Trophoblast cell (in vitro differentiated cells and primary cell): ENCODE measurements around the gene KIT.

Source experiments
- DNase-seq, 2 donors: peaks; one replicate each; pipeline ENCODE4 v3.0.0-alpha.2; 2016
- H2AFZ ChIP-seq: 2 replicates; pipeline ENCODE4 v1.6.1; 2013; ENCODE audit warnings: low read length, moderate library complexity, mild to moderate bottlenecking; ENCODE audit not compliant: insufficient read depth, poor library complexity
- H2AK5ac ChIP-seq: 2 replicates; pipeline ENCODE4 v1.6.1; 2013; ENCODE audit warnings: mild to moderate bottlenecking, low read length
- H2BK120ac ChIP-seq: 2 replicates; pipeline ENCODE4 v1.6.1; 2013; ENCODE audit warnings: low read length, mild to moderate bottlenecking, moderate library complexity; ENCODE audit not compliant: insufficient read depth, poor library complexity
- H2BK12ac ChIP-seq: 2 replicates; pipeline ENCODE4 v1.6.1; 2013; ENCODE audit warnings: mild to moderate bottlenecking, low read length, moderate library complexity
- H2BK5ac ChIP-seq: 2 replicates; pipeline ENCODE4 v1.6.1; 2013; ENCODE audit warnings: low read length, low read depth, moderate library complexity, mild to moderate bottlenecking; ENCODE audit not compliant: poor library complexity
- H3K14ac ChIP-seq: 2 replicates; pipeline ENCODE4 v1.6.1; 2013; ENCODE audit warnings: mild to moderate bottlenecking, low read length
- H3K18ac ChIP-seq: 2 replicates; pipeline ENCODE4 v1.6.1; 2013; ENCODE audit warnings: mild to moderate bottlenecking, low read length
- H3K23ac ChIP-seq: 2 replicates; pipeline ENCODE4 v1.6.1; 2013; ENCODE audit warnings: low read length
- H3K27ac ChIP-seq: 2 replicates; pipeline ENCODE4 v1.5.1; 2013; ENCODE audit warnings: low read depth, mild to moderate bottlenecking, inconsistent platforms, low read length, moderate library complexity
- H3K27me3 ChIP-seq: 2 replicates; pipeline ENCODE4 v1.6.1; 2013; ENCODE audit warnings: inconsistent platforms, mild to moderate bottlenecking, low read length, moderate library complexity; ENCODE audit not compliant: insufficient read depth
- H3K36me3 ChIP-seq, 2 experiments: 1 replicate in 1 of 2; 2 replicates in 1 of 2; pipeline ENCODE4 v1.6.1; 2013; ENCODE audit warnings: low read length in 2 of 2, mild to moderate bottlenecking in 2 of 2, moderate library complexity in 1 of 2; ENCODE audit not compliant: insufficient read depth in 2 of 2, control insufficient read depth in 1 of 2
- H3K4ac ChIP-seq: 2 replicates; pipeline ENCODE4 v1.6.1; 2013; ENCODE audit warnings: low read depth, mild to moderate bottlenecking, low read length, moderate library complexity
- H3K4me1 ChIP-seq, 2 experiments: 1 replicate in 1 of 2; 2 replicates in 1 of 2; pipeline ENCODE4 v1.6.1; 2013; ENCODE audit warnings: low read length in 2 of 2, mild to moderate bottlenecking in 2 of 2, moderate library complexity in 1 of 2; ENCODE audit not compliant: insufficient read depth in 2 of 2, control insufficient read depth in 1 of 2
- H3K4me2 ChIP-seq: 2 replicates; pipeline ENCODE4 v1.6.1; 2013; ENCODE audit warnings: inconsistent platforms, mild to moderate bottlenecking, low read length, moderate library complexity
- H3K4me3 ChIP-seq: 2 replicates; pipeline ENCODE4 v1.5.1; 2013; ENCODE audit warnings: mild to moderate bottlenecking, low read depth, low read length, inconsistent platforms
- H3K79me1 ChIP-seq: one replicate; pipeline ENCODE4 v1.6.1; 2013; ENCODE audit warnings: low read length
- H3K79me2 ChIP-seq: 2 replicates; pipeline ENCODE4 v1.6.1; 2013; ENCODE audit warnings: low read length, mild to moderate bottlenecking; ENCODE audit not compliant: control insufficient read depth, insufficient read depth, poor library complexity
- H3K9ac ChIP-seq: 2 replicates; pipeline ENCODE4 v1.6.1; 2013; ENCODE audit warnings: mild to moderate bottlenecking, low read length
- H3K9me3 ChIP-seq: 2 replicates; pipeline ENCODE4 v1.6.1; 2013; ENCODE audit warnings: low read depth, mild to moderate bottlenecking, control low read depth, inconsistent platforms, low read length; ENCODE audit not compliant: insufficient read depth
- H4K12ac ChIP-seq: 2 replicates; pipeline ENCODE4 v1.6.1; 2013; ENCODE audit warnings: low read depth, mild to moderate bottlenecking, low read length, moderate library complexity
- H4K8ac ChIP-seq: 2 replicates; pipeline ENCODE4 v1.6.1; 2013; ENCODE audit warnings: low read depth, mild to moderate bottlenecking, low read length, moderate library complexity
- H4K91ac ChIP-seq: one replicate; pipeline ENCODE4 v1.6.1; 2013; ENCODE audit warnings: low read depth, mild to moderate bottlenecking, low read length, moderate library complexity
- WGBS: extraction: QIAGEN DNeasy Blood & Tissue Kit; methylation state at CpG from one replicate; pipeline ENCODE4 v1.1.7; 2013; ENCODE audit warnings: missing lambda C conversion rate; ENCODE audit not compliant: insufficient read length, insufficient coverage; ENCODE audit errors: extremely low coverage; 5-methylcytosine and 5-hydroxymethylcytosine counted together

The KIT gene

DNA sequence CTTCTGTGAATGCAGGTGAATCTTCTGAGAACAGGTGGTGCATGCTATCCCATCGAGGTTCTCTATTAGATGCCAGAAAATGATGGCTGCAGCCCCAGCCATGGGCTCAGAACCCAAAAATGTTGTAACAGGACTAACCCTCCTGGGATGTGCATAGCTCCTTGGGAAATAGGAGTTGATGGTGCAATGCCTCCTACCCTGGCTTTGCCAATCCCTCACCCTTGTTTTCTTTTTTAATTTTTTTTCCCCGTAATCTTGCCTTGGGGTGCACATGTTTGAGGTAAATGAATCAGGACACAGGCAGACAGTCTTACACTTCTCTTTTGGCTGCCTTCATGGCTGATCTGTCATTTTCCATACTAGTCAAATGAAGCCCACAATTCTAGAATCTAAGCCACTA, 96.6 kb downstream of the KIT start:
- no CpG with 5 or more reads among the region's 2 CpGs for WGBS
- H3K4ac ChIP-seq: no peak overlapping the region
- no peak overlapping the region for H3K4me3 ChIP-seq
- no peak overlapping the region for H4K12ac ChIP-seq
- H3K23ac ChIP-seq: no peak overlapping the region
- H3K18ac ChIP-seq: no peak overlapping the region
- no peaks in the 10 kb centered on the region for H3K79me2 ChIP-seq
- H3K27ac ChIP-seq: no peak overlapping the region
- no peaks in the 10 kb centered on the region for H3K27me3 ChIP-seq
- H3K9me3 ChIP-seq: no peaks in the 10 kb centered on the region
- no peaks in the 10 kb centered on the region for H3K36me3 ChIP-seq
- H2BK12ac ChIP-seq: no peak overlapping the region
- H2BK5ac ChIP-seq: no peak overlapping the region
- H3K4me1 ChIP-seq: no peaks in the 10 kb centered on the region
- no peak overlapping the region for H3K4me2 ChIP-seq
- no peak overlapping the region for H3K9ac ChIP-seq
- H3K79me1 ChIP-seq: no peaks in the 10 kb centered on the region
- H4K8ac ChIP-seq: no peak overlapping the region
- DNase-seq: no peak
- H3K14ac ChIP-seq: no peak overlapping the region
- no peak overlapping the region for H2AFZ ChIP-seq
- H2BK120ac ChIP-seq: no peak overlapping the region
- no peak overlapping the region for H2AK5ac ChIP-seq
- no peak overlapping the region for H4K91ac ChIP-seq

DNA sequence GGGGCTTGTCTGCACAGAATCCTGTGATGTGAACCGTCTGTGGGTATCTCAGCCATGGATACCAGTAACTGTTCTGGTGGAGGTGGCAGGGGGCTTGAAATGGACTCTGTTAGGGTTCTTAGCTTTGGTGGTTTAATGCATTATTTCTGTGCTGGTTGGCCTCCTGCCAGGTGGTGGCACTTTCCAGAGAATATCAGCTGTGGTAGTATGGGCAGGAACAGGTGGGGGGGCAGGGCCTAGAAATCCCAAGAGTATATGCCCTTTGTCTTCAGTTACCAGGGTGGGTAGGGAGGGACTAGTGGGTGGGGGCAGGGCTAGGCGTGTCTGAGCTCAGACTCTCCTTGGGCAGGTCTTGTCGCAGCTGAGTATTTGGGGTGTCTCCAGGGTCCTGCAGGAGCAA, 106.7 kb downstream of the KIT start:
- Histone ChIP-seq H3K9me3 (no peaks in the 10 kb centered on the region), H3K23ac (no peak overlapping the region), H3K4me1 (no peaks in the 10 kb centered on the region), H3K79me2 (no peaks in the 10 kb centered on the region), H2AK5ac (no peak overlapping the region), H3K27ac (no peak overlapping the region), H3K4ac (no peak overlapping the region), H3K36me3 (no peaks in the 10 kb centered on the region), H2BK120ac (no peak overlapping the region), H3K18ac (no peak overlapping the region), H2AFZ (no peak overlapping the region), H3K4me2 (no peak overlapping the region), H3K14ac (no peak overlapping the region), H3K4me3 (no peak overlapping the region), H3K79me1 (no peaks in the 10 kb centered on the region), H2BK12ac (no peak overlapping the region), H2BK5ac (no peak overlapping the region), H4K12ac (no peak overlapping the region), H3K9ac (no peak overlapping the region), H4K91ac (no peak overlapping the region), H4K8ac (no peak overlapping the region), H3K27me3 (no peaks in the 10 kb centered on the region)
- DNase-seq: no peak
- no CpG with 5 or more reads among the region's 3 CpGs for WGBS

DNA sequence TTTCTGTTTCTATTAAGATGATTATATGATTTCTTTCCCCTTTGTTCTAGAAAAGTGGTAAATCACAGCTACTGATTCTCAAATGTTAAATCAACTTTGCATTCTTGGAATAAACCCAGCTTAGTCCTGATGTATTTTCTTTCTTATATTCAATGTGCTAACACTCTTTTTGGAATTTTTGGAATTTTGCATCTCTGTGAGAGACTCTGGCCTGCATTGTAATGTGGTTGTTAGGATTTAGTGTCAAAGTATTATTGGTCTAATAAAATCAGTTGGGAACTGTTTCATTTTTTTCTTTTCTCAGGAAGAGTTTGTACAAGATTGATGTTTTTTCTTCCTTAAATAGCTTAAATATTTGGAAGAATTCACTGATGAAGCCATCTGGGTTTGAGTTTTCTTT, 109.6 kb downstream of the KIT start:
- Histone ChIP-seq H3K4me3 (no peak overlapping the region), H3K4ac (no peak overlapping the region), H3K9ac (no peak overlapping the region), H3K4me1 (no peaks in the 10 kb centered on the region), H3K27ac (no peak overlapping the region), H2BK120ac (no peak overlapping the region), H3K79me2 (no peaks in the 10 kb centered on the region), H4K12ac (no peak overlapping the region), H2AK5ac (no peak overlapping the region), H2AFZ (no peak overlapping the region), H3K27me3 (no peaks in the 10 kb centered on the region), H4K91ac (no peak overlapping the region), H3K79me1 (no peaks in the 10 kb centered on the region), H3K23ac (no peak overlapping the region), H3K4me2 (no peak overlapping the region), H3K9me3 (no peaks in the 10 kb centered on the region), H4K8ac (no peak overlapping the region), H3K36me3 (no peaks in the 10 kb centered on the region), H3K18ac (no peak overlapping the region), H2BK5ac (no peak overlapping the region), H2BK12ac (no peak overlapping the region), H3K14ac (no peak overlapping the region)
- no peak for DNase-seq

DNA sequence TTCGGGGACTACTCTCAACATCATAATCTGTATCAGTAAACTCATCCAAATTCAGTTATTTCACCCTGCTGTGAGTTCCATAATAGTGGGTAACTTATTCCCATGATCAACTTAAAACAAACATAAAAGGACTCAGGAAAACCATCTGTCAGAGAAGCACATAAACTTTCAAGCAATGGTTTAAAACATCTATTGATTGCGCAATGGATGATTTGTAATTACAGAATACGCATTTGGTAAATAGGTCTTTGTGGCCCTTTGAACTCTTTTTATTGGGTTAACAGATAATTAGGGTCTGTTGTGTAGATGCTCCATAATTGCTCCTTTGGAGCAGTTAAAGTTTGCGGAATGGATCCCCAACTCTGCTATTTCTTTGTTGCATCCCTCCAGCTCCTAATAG, 115.3 kb downstream of the KIT start:
- no CpG with 5 or more reads among the region's 4 CpGs for WGBS
- Histone ChIP-seq H3K36me3 (no peaks in the 10 kb centered on the region), H2AFZ (no peak overlapping the region), H3K27me3 (no peaks in the 10 kb centered on the region), H4K91ac (no peak overlapping the region), H3K4ac (no peak overlapping the region), H3K23ac (no peak overlapping the region), H3K4me3 (no peak overlapping the region), H3K79me1 (no peaks in the 10 kb centered on the region), H3K4me2 (no peak overlapping the region), H4K12ac (no peak overlapping the region), H3K79me2 (no peaks in the 10 kb centered on the region), H4K8ac (no peak overlapping the region), H2BK12ac (no peak overlapping the region), H3K18ac (no peak overlapping the region), H2BK120ac (no peak overlapping the region), H3K9me3 (no peaks in the 10 kb centered on the region), H2BK5ac (no peak overlapping the region), H3K4me1 (no peaks in the 10 kb centered on the region), H3K9ac (no peak overlapping the region), H2AK5ac (no peak overlapping the region), H3K14ac (no peak overlapping the region), H3K27ac (no peak overlapping the region)
- no peak for DNase-seq

DNA sequence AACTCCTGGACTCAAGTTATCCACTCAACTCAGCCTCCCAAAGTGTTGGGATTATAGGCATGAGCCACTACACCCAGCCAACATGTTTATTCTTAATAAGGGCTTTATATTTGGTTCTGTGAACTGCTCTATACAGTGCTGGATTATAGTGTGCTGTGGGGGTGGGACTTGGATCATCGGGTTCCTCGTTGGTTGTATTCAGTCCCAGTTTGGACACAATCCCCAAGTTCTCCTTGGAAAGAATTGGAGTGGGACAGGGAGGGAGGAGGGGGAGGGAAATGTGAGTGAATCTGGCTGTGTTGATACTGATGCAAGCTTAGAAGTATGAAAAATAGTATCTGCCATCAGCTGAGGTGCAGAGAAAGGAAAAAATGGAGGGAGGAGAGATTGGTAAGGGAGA, 121.3 kb downstream of the KIT start:
- Histone ChIP-seq H3K27me3 (no peaks in the 10 kb centered on the region), H4K8ac (no peak overlapping the region), H4K91ac (no peak overlapping the region), H3K14ac (no peak overlapping the region), H3K9me3 (no peaks in the 10 kb centered on the region), H2AK5ac (no peak overlapping the region), H3K27ac (no peak overlapping the region), H3K9ac (no peak overlapping the region), H2AFZ (no peak overlapping the region), H3K4ac (no peak overlapping the region), H3K23ac (no peak overlapping the region), H3K18ac (no peak overlapping the region), H3K36me3 (no peaks in the 10 kb centered on the region), H3K4me2 (no peak overlapping the region), H3K79me1 (no peaks in the 10 kb centered on the region), H2BK12ac (no peak overlapping the region), H2BK120ac (no peak overlapping the region), H4K12ac (no peak overlapping the region), H3K4me1 (no peaks in the 10 kb centered on the region), H2BK5ac (no peak overlapping the region), H3K79me2 (no peaks in the 10 kb centered on the region), H3K4me3 (no peak overlapping the region)
- no peak for DNase-seq
- no CpG with 5 or more reads among the region's 2 CpGs for WGBS
